GM15510 (cell line): ENCODE results near the gene NKD2.

ENCODE experiments used
- POLR2A ChIP-seq: IDR thresholded peaks from 3 replicates; pipeline ENCODE4 v1.6.1; 2011; ENCODE audit warnings: borderline replicate concordance; ENCODE audit not compliant: insufficient read length; ENCODE audit errors: extremely low read depth

Gene NKD2

GRCh38 chr5:1026700-1027621, 18.4 kb downstream of the NKD2 start:
- no peak for TF ChIP-seq POLR2A

- no peak for TF ChIP-seq POLR2A
Observed at GRCh38 chr5:1027631-1028441, 19.2 kb downstream of the NKD2 start.

GRCh38 chr5:1028481-1029281, 20.1 kb downstream of the NKD2 start:
- no peak for TF ChIP-seq POLR2A

GRCh38 chr5:1029282-1029944, 20.8 kb downstream of the NKD2 start:
- TF ChIP-seq POLR2A = no peak

GRCh38 chr5:1029945-1030625, 21.5 kb downstream of the NKD2 start:
- no peak for TF ChIP-seq POLR2A

GRCh38 chr5:1030801-1031271, 22.2 kb downstream of the NKD2 start:
- TF ChIP-seq POLR2A = no peak

GRCh38 chr5:1031306-1031959, 22.8 kb downstream of the NKD2 start:
- no peak for TF ChIP-seq POLR2A

GRCh38 chr5:1032011-1032410, 23.4 kb downstream of the NKD2 start:
- TF ChIP-seq POLR2A = no peak

- TF ChIP-seq POLR2A = no peak
Observed at GRCh38 chr5:1032551-1033027, 24.0 kb downstream of the NKD2 start.

GRCh38 chr5:1033178-1033577, 24.6 kb downstream of the NKD2 start:
- no peak for TF ChIP-seq POLR2A

GRCh38 chr5:1033606-1034420, 25.2 kb downstream of the NKD2 start:
- no peak for TF ChIP-seq POLR2A

- no peak for TF ChIP-seq POLR2A
Observed at GRCh38 chr5:1034421-1034905, 25.9 kb downstream of the NKD2 start.
